ENCODE measurements around the gene RFWD3.

DNA sequence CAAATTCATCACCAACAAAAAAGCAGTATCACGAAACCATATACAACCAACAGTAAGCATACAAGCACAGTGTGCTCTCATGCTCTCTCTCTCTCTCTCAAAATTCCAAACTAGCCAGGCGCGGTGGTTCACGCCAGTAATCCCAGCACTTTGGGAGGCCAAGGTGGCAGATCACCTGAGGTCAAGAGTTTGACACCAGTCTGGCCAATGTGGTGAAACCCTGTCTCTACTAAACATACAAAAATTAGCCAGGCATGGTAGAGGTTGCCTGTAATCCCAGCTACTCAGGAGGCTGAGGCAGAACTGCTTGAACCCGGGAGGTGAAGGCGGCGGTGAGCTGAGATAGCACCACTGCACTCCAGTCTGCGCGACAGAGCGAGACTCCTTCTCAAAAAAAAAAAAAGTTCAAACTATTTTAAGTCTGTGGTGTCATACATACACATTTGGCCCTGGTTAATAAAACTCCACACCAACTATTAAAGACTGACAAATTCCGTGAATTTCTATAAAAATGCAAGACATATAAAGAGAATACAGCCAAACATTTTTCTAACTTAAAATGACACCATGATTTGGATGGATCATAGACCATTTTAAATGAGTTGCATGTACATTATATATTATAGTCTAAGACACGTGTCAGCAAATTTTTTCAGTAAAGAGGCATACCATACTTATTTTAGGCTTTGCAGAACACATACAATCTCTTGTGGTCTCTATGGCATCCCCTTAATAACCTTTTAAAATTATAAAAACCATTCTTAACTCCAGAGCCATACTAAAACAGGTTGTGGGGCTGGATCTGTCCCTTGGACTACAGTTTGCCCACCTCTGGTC lies 90.7 kb downstream of the RFWD3 start:
- TF ChIP-seq, protein P1, sequence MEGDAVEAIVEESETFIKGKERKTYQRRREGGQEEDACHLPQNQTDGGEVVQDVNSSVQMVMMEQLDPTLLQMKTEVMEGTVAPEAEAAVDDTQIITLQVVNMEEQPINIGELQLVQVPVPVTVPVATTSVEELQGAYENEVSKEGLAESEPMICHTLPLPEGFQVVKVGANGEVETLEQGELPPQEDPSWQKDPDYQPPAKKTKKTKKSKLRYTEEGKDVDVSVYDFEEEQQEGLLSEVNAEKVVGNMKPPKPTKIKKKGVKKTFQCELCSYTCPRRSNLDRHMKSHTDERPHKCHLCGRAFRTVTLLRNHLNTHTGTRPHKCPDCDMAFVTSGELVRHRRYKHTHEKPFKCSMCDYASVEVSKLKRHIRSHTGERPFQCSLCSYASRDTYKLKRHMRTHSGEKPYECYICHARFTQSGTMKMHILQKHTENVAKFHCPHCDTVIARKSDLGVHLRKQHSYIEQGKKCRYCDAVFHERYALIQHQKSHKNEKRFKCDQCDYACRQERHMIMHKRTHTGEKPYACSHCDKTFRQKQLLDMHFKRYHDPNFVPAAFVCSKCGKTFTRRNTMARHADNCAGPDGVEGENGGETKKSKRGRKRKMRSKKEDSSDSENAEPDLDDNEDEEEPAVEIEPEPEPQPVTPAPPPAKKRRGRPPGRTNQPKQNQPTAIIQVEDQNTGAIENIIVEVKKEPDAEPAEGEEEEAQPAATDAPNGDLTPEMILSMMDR (IDR thresholded peaks at IDR 0.05) = no peak
- TF ChIP-seq POLR2A (IDR thresholded peaks at IDR 0.05) = no peak
